Bronchial epithelial cell (primary cell): ENCODE results near the gene SHH. TPM values are rescaled to one million over a fixed set of nuclear protein-coding genes. Genes with fewer than 3 reads are reported as not detected.

ENCODE experiments used
- DNase-seq: peaks from one replicate; pipeline ENCODE4 v3.0.0-alpha.2; 2010; ENCODE audit warnings: low read depth
- FAIRE-seq: peaks from 2 replicates; lab custom pipeline; 2011; peaks lifted over from hg19 to GRCh38; lab: Jason Lieb, UNC
- H3K27me3 ChIP-seq: 2 replicates; pipeline ENCODE4 v1.5.1; 2011; ENCODE audit warnings: low read length; ENCODE audit not compliant: control insufficient read depth, insufficient read depth
- H3K36me3 ChIP-seq: 2 replicates; pipeline ENCODE4 v1.5.1; 2011; ENCODE audit warnings: low read length; ENCODE audit not compliant: control insufficient read depth, insufficient read depth
- H3K4me3 ChIP-seq: 2 replicates; pipeline ENCODE4 v1.5.1; 2011; ENCODE audit warnings: mild to moderate bottlenecking, low read depth, low read length, control low read depth
- CTCF ChIP-seq: IDR thresholded peaks from 2 replicates; pipeline ENCODE4 v1.5.1; 2011; ENCODE audit warnings: mild to moderate bottlenecking, moderate library complexity, low read length, control low read depth, inconsistent platforms; ENCODE audit not compliant: insufficient read depth, severe bottlenecking
- total RNA-seq: library from RNA; depleted of rRNA; stranded (reverse); fragments of >200 nt; gene quantifications from 2 replicates; pipeline ENCODE4 v1.2.1, GENCODE V29; 2014

Gene SHH
- total RNA-seq, 1 donor from 2014 or later, result not detected

- FAIRE-seq (no peak), DNase-seq (no peak)
- H3K4me3 ChIP-seq, result no peak overlapping the region
- TF ChIP-seq CTCF, result no peak
- no peaks in the 10 kb centered on the region for H3K36me3 ChIP-seq
- peaks cover 3% of the 10 kb centered on the region for H3K27me3 ChIP-seq
Observed at GRCh38 chr7:155816996-155817395, 4.7 kb upstream of the SHH start.

GRCh38 chr7:155816192-155816508 lies 3.9 kb upstream of the SHH start:
- no peak overlapping the region for H3K4me3 ChIP-seq
- DNase-seq, result no peak
- H3K36me3 ChIP-seq, result no peaks in the 10 kb centered on the region
- FAIRE-seq, result no peak
- TF ChIP-seq CTCF, result no peak
- peaks cover 9% of the 10 kb centered on the region for H3K27me3 ChIP-seq

- peaks cover 15% of the 10 kb centered on the region for H3K27me3 ChIP-seq
- no peak overlapping the region for H3K4me3 ChIP-seq
- peak; percentile 31 for DNase-seq
- H3K36me3 ChIP-seq, result no peaks in the 10 kb centered on the region
- TF ChIP-seq CTCF, result peak; percentile 91
- FAIRE-seq, result no peak
Observed at GRCh38 chr7:155815332-155816191, 3.3 kb upstream of the SHH start.

- H3K27me3 ChIP-seq, result peaks cover 22% of the 10 kb centered on the region
- FAIRE-seq, result no peak
Observed at GRCh38 chr7:155814316-155815276, 2.3 kb upstream of the SHH start.

More at GRCh38 chr7:155814316-155815276, 2.3 kb upstream of the SHH start:
- DNase-seq, result no peak
- no peak overlapping the region for H3K4me3 ChIP-seq
- TF ChIP-seq CTCF, result no peak
- no peaks in the 10 kb centered on the region for H3K36me3 ChIP-seq
